ENCODE results near the gene PRRT1. TPM values are rescaled to one million over a fixed set of nuclear protein-coding genes. Genes with fewer than 3 reads are reported as not detected.
"Not testable (repeated sequence)": the region's sequence is repeated elsewhere in the genome, so short reads cannot be mapped to it uniquely, and the experiment has no call there.

The PRRT1 gene
- total RNA-seq, 2 donors from 2014 or later: 2.0 to 3.0 TPM

DNA sequence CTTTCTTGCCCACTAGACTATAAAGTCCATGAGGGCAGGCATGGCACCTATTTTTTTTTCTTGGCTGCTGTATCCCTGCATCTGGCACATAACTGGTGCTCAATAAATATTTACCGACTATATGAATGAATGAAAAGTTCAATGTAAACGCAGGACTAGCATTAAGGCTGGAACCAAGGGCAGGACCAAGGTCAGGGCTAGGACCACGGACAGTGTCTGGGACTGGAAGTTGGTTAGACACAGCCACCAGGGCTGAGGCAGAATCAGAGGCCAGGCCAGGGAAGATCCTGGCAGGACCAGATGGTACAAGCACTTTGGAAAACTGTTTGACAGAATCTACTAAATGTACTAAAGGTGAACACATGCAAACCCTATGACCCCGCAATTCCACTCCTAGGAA is 46.3 kb downstream of the PRRT1 start:
- peaks cover 54% of the 10 kb centered on the region for H3K27me3 Mint-ChIP-seq (ENCODE audit: insufficient read depth)
- Histone ChIP-seq H3K27ac (ENCODE audit: low read depth, low read length) (no peak overlapping the region), H3K9ac (ENCODE audit: extremely low read depth, low read length, poor library complexity, severe bottlenecking) (no peak overlapping the region), H3K4me1 (ENCODE audit: control insufficient read depth, insufficient read depth, low read length) (peaks cover 9% of the 10 kb centered on the region), H3K27me3 (ENCODE audit: control insufficient read depth, insufficient read depth, low read length, poor library complexity, severe bottlenecking) (peaks cover 27% of the 10 kb centered on the region), H3K9me3 (ENCODE audit: control insufficient read depth, low read length) (no peaks in the 10 kb centered on the region), H3K36me3 (ENCODE audit: control insufficient read depth, insufficient read depth, low read length) (no peaks in the 10 kb centered on the region), H3K4me3 (ENCODE audit: low read length) (no peak overlapping the region)
- 71 to 74% methylated on average over 3 to 4 of the region's 4 CpGs for WGBS, 2 experiments (ENCODE audit: insufficient coverage in 1 of 2, insufficient read length in 1 of 2)
- H3K9me3 Mint-ChIP-seq: no peaks in the 10 kb centered on the region
- H3K36me3 Mint-ChIP-seq (ENCODE audit: low read depth): no peaks in the 10 kb centered on the region
- no peak overlapping the region for H3K27ac Mint-ChIP-seq
- peaks cover 16% of the 10 kb centered on the region for H3K4me1 Mint-ChIP-seq
- peak; percentile 78 for DNase-seq
- H3K4me3 Mint-ChIP-seq: no peak overlapping the region
- TF ChIP-seq, protein P1, sequence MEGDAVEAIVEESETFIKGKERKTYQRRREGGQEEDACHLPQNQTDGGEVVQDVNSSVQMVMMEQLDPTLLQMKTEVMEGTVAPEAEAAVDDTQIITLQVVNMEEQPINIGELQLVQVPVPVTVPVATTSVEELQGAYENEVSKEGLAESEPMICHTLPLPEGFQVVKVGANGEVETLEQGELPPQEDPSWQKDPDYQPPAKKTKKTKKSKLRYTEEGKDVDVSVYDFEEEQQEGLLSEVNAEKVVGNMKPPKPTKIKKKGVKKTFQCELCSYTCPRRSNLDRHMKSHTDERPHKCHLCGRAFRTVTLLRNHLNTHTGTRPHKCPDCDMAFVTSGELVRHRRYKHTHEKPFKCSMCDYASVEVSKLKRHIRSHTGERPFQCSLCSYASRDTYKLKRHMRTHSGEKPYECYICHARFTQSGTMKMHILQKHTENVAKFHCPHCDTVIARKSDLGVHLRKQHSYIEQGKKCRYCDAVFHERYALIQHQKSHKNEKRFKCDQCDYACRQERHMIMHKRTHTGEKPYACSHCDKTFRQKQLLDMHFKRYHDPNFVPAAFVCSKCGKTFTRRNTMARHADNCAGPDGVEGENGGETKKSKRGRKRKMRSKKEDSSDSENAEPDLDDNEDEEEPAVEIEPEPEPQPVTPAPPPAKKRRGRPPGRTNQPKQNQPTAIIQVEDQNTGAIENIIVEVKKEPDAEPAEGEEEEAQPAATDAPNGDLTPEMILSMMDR (conservative IDR thresholded peaks at IDR 0.05): no peak

DNA sequence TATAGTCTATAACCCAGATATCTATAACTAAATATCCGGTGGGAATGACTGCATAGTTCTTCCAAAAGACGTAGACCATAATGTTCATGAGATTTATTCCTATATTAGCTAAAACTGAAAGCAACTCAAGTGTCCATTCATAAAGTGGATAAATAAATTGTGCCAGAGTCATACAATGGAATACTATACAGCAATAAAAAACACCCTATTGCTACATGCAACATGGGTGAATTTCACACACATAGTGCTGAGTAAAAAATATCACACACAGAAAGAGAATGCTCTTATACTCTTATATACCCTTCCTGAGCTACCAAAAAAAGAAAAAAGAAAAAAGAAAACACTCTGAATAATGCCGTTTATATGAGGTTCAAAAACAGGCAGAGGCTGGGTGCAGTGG is 49.5 kb downstream of the PRRT1 start:
- no peak overlapping the region for H3K9ac ChIP-seq (ENCODE audit: extremely low read depth, low read length, poor library complexity, severe bottlenecking)
- Mint-ChIP-seq H3K4me1 (no peaks in the 10 kb centered on the region), H3K9me3 (no peaks in the 10 kb centered on the region), H3K27ac (no peak overlapping the region), H3K4me3 (no peak overlapping the region), H3K36me3 (ENCODE audit: low read depth) (no peaks in the 10 kb centered on the region), H3K27me3 (ENCODE audit: insufficient read depth) (peaks cover 57% of the 10 kb centered on the region)
- no peak overlapping the region for H3K4me3 ChIP-seq (ENCODE audit: low read length)
- DNase-seq: no peak
- TF ChIP-seq, protein P1 (conservative IDR thresholded peaks at IDR 0.05): no peak
- H3K36me3 ChIP-seq (ENCODE audit: control insufficient read depth, insufficient read depth, low read length): no peaks in the 10 kb centered on the region
- H3K27me3 ChIP-seq (ENCODE audit: control insufficient read depth, insufficient read depth, low read length, poor library complexity, severe bottlenecking): peaks cover 36% of the 10 kb centered on the region
- no peaks in the 10 kb centered on the region for H3K4me1 ChIP-seq (ENCODE audit: control insufficient read depth, insufficient read depth, low read length)
- no peak overlapping the region for H3K27ac ChIP-seq (ENCODE audit: low read depth, low read length)
- H3K9me3 ChIP-seq (ENCODE audit: control insufficient read depth, low read length): no peaks in the 10 kb centered on the region
- WGBS, 2 experiments (ENCODE audit: insufficient coverage in 1 of 2, insufficient read length in 1 of 2): 93% methylated on average over 2 to 3 of the region's 3 CpGs

DNA sequence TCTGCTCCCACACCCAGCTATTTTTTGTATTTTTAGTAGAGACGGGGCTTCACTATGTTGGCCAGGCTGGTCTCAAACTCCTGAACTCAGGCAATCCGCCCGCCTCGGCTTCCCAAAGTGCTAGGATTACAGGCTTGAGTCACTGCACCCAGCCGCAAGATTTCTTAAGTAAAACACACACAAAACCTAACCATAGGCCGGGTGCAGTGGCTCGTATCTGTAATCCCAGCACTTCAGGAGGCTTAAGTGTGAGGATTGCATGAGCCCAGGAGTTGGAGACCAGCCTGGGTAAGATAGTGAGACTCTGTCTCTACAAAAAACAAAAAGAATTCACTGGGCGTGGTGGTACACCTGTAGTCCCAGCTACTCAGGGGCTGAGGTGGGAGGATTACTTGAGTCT is 51.5 kb downstream of the PRRT1 start:
- H3K4me3 ChIP-seq (ENCODE audit: low read length); DNase-seq; H3K4me3 Mint-ChIP-seq; H3K36me3 Mint-ChIP-seq (ENCODE audit: low read depth); H3K9me3 Mint-ChIP-seq; H3K9ac ChIP-seq (ENCODE audit: extremely low read depth, low read length, poor library complexity, severe bottlenecking); H3K4me1 ChIP-seq (ENCODE audit: control insufficient read depth, insufficient read depth, low read length); H3K27ac Mint-ChIP-seq; H3K9me3 ChIP-seq (ENCODE audit: control insufficient read depth, low read length); H3K4me1 Mint-ChIP-seq; H3K27ac ChIP-seq (ENCODE audit: low read depth, low read length); H3K36me3 ChIP-seq (ENCODE audit: control insufficient read depth, insufficient read depth, low read length): not testable (repeated sequence)
- H3K27me3 Mint-ChIP-seq (ENCODE audit: insufficient read depth): peaks cover 61% of the 10 kb centered on the region
- WGBS, 2 experiments (ENCODE audit: insufficient coverage in 1 of 2, insufficient read length in 1 of 2): 92% methylated on average over 5 to 8 of the region's 8 CpGs
- H3K27me3 ChIP-seq (ENCODE audit: control insufficient read depth, insufficient read depth, low read length, poor library complexity, severe bottlenecking): peaks cover 45% of the 10 kb centered on the region

Small RNAs within 50 kb of the gene (microRNA-seq; reads per million reads assigned to microRNA genes)
- gene MIR6721 (ENCODE audit: borderline microRNAs expressed) (2.4 reads per million, percentile 14 among the genes with 10 or more reads in this experiment), gene MIR6833 (ENCODE audit: borderline microRNAs expressed) (not detected)

Other genes starting within 250 kb of the PRRT1 start
- gene ZBTB12, start 249.9 kb downstream of the PRRT1 start, total RNA-seq: 10 to 100 TPM; 25.4 to 29.9 TPM
- gene C2, start 224.2 kb downstream of the PRRT1 start, total RNA-seq: 1 to 10 TPM in 1 of 2 donors, under 1 TPM in 1; 0.29 to 1.0 TPM
- gene CFB, start 205.8 kb downstream of the PRRT1 start, total RNA-seq: under 1 TPM; 0.51 to 0.66 TPM
- 100 to 1,000 TPM in 1 of 2 donors, 10 to 100 TPM in 1; 90.3 to 132 TPM for gene NELFE, start 193.0 kb downstream of the PRRT1 start, total RNA-seq
- gene SKIC2, start 192.8 kb downstream of the PRRT1 start, total RNA-seq: 100 to 1,000 TPM in 1 of 2 donors, 10 to 100 TPM in 1; 95.8 to 103 TPM
- gene DXO, start 179.8 kb downstream of the PRRT1 start, total RNA-seq: 10 to 100 TPM; 19.2 to 22.3 TPM
- 1 to 10 TPM; 4.5 to 6.2 TPM for gene C4A, start 169.9 kb downstream of the PRRT1 start, total RNA-seq
- 1 to 10 TPM; 3.7 to 5.5 TPM for gene C4B, start 137.1 kb downstream of the PRRT1 start, total RNA-seq
- gene CYP21A2, start 113.5 kb downstream of the PRRT1 start, total RNA-seq: under 1 TPM in 1 of 2 donors, not detected in 1; 0.35 TPM
- gene TNXB, start 42.6 kb downstream of the PRRT1 start, total RNA-seq: 1 to 10 TPM; 4.0 to 9.3 TPM
- 10 to 100 TPM; 54.5 to 60.3 TPM for gene ATF6B, start 23.7 kb downstream of the PRRT1 start, total RNA-seq
- gene FKBPL, start 21.7 kb downstream of the PRRT1 start, total RNA-seq: 1 to 10 TPM; 9.2 to 9.6 TPM
- gene PPT2, start 2.2 kb upstream of the PRRT1 start, total RNA-seq: 10 to 100 TPM; 51.1 to 65.3 TPM
- 10 to 100 TPM; 27.9 to 39.6 TPM for gene EGFL8, start 12.7 kb upstream of the PRRT1 start, total RNA-seq
- 100 to 1,000 TPM; 124 to 147 TPM for gene AGPAT1, start 24.1 kb upstream of the PRRT1 start, total RNA-seq
- 10 to 100 TPM; 68.0 to 71.3 TPM for gene RNF5, start 26.5 kb upstream of the PRRT1 start, total RNA-seq
- 10 to 100 TPM; 29.8 to 35.2 TPM for gene AGER, start 32.3 kb upstream of the PRRT1 start, total RNA-seq
- 100 to 1,000 TPM; 246 to 263 TPM for gene PBX2, start 38.3 kb upstream of the PRRT1 start, total RNA-seq
- 10 to 100 TPM; 12.9 to 25.0 TPM for gene GPSM3, start 40.7 kb upstream of the PRRT1 start, total RNA-seq
- 1 to 10 TPM; 2.1 to 2.5 TPM for gene NOTCH4, start 72.1 kb upstream of the PRRT1 start, total RNA-seq
- gene TSBP1, start 220.0 kb upstream of the PRRT1 start, total RNA-seq: not detected

Data from endodermal cell (in vitro differentiated cells).